DOHH2 (cell line): ENCODE data around the gene SCN4A.

Experiments
- H3F3A ChIP-seq: fragments of 200-600 bp; sonication (generic), shearing (Covaris generic); 2 replicates; pipeline ENCODE4 v1.6.0; 2016; ENCODE audit warnings: antibody characterized with exemption, mild to moderate bottlenecking; ENCODE audit not compliant: control insufficient read depth, insufficient read depth
- H3K27ac ChIP-seq: fragments of 200-600 bp; sonication (generic); 2 replicates; pipeline ENCODE4 v1.5.1; 2014; ENCODE audit warnings: low read depth, mild to moderate bottlenecking, low read length, moderate library complexity
- H3K27me3 ChIP-seq: fragments of 200-600 bp; sonication (generic); 2 replicates; pipeline ENCODE4 v1.6.1; 2014; ENCODE audit warnings: mild to moderate bottlenecking, low read length, mixed read lengths; ENCODE audit not compliant: control insufficient read depth
- H3K36me3 ChIP-seq: fragments of 200-600 bp; sonication (generic); 2 replicates; pipeline ENCODE4 v1.6.1; 2014; ENCODE audit warnings: mild to moderate bottlenecking, low read length, moderate library complexity, mixed read lengths; ENCODE audit not compliant: control insufficient read depth
- H3K4me1 ChIP-seq: fragments of 200-600 bp; sonication (generic); 2 replicates; pipeline ENCODE4 v1.6.1; 2014; ENCODE audit warnings: mild to moderate bottlenecking, low read length, mixed read lengths; ENCODE audit not compliant: control insufficient read depth
- H3K4me2 ChIP-seq: fragments of 200-600 bp; sonication (generic); 2 replicates; pipeline ENCODE4 v1.6.0; 2014; ENCODE audit warnings: mild to moderate bottlenecking, low read length, moderate library complexity
- H3K4me3 ChIP-seq: fragments of 200-600 bp; sonication (generic); 2 replicates; pipeline ENCODE4 v1.5.1; 2014; ENCODE audit warnings: mild to moderate bottlenecking, low read length, mixed read lengths
- H3K79me2 ChIP-seq: fragments of 200-600 bp; sonication (generic); 2 replicates; pipeline ENCODE4 v1.6.1; 2014; ENCODE audit warnings: mild to moderate bottlenecking, low read length, mixed read lengths; ENCODE audit not compliant: control insufficient read depth
- H3K9me2 ChIP-seq: fragments of 200-600 bp; sonication (generic); replicated peaks from 2 replicates; pipeline ENCODE4 v1.6.1; 2014; ENCODE audit warnings: mild to moderate bottlenecking, low read length, mixed read lengths; ENCODE audit not compliant: control insufficient read depth
- H3K9me3 ChIP-seq: fragments of 200-600 bp; sonication (generic); 2 replicates; pipeline ENCODE4 v1.6.1; 2014; ENCODE audit warnings: antibody characterized with exemption, low read length, mixed read lengths; ENCODE audit not compliant: control insufficient read depth, insufficient read depth
- H4K20me1 ChIP-seq: fragments of 200-600 bp; sonication (generic); 2 replicates; pipeline ENCODE4 v1.6.0; 2014; ENCODE audit warnings: low read depth, mild to moderate bottlenecking, antibody characterized with exemption, low read length, moderate library complexity; ENCODE audit not compliant: control insufficient read depth, insufficient read depth
- EZH2phosphoT487 ChIP-seq: fragments of 200-600 bp; sonication (generic); IDR thresholded peaks from 2 replicates; pipeline ENCODE4 v1.6.1; 2017; ENCODE audit warnings: borderline replicate concordance, mild to moderate bottlenecking, antibody characterized with exemption, low read length, moderate library complexity, mixed read lengths
- TF ChIP-seq, protein P1 (sequence below): fragments of 200-600 bp; sonication (generic); IDR thresholded peaks from one replicate; pipeline ENCODE4 v1.5.1; 2014; ENCODE audit warnings: antibody characterized with exemption, mild to moderate bottlenecking, low read depth, low read length; ENCODE audit not compliant: poor library complexity, severe bottlenecking

Gene SCN4A

GRCh38 chr17:63950940-63951907 is 21.5 kb downstream of the SCN4A start:
- peaks cover 29% of the 10 kb centered on the region for H3K4me1 ChIP-seq

DNA sequence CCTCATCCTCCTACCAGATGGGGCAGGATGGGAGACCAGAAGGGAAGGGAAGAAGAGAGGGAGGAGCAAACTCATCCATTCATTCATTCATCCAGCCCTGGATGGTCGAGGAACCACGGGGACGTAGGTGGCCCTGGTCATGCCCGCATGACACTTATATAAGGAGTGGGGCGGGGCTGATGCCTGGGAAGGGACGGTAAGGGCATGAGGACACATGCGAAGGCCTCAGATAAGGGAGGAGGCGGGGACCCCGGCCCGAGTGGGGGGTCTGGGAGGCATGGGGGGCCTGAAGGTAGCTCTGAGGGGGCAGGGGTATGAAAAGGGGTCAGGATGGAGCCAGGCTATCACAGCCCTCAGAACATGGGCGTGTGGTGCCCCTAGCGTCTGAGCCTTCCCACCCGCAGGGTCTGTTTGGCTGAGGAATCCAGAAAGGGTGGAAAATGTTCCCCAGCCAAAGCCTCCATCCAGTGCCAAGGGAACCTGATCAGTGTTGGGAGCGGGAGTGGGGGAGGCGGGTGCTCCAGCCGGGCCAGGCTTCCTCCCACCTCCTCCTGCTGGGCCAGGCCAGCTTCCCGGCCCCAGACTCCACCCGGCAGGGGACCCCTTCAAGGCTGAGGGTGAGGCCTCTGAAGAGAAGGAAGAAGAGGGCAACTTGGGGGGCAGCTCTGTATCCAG is 23.0 kb downstream of the SCN4A start:
- peaks cover 3% of the 10 kb centered on the region; the same call in 1 of the 2 replicates for H3K27me3 ChIP-seq

More at GRCh38 chr17:63950940-63951907, 21.5 kb downstream of the SCN4A start:
- Histone ChIP-seq H3K79me2 (no peaks in the 10 kb centered on the region), H3K4me3 (no peak overlapping the region), H4K20me1 (no peaks in the 10 kb centered on the region), H3K4me2 (no peak overlapping the region), H3F3A (peaks cover 5% of the 10 kb centered on the region; the same call in 1 of the 2 replicates), H3K9me2 (no peaks in the 10 kb centered on the region), H3K27ac (no peak overlapping the region), H3K36me3 (no peaks in the 10 kb centered on the region), H3K27me3 (peaks cover 3% of the 10 kb centered on the region; the same call in 1 of the 2 replicates), H3K9me3 (no peaks in the 10 kb centered on the region)
- no peak for TF ChIP-seq EZH2phosphoT487
- TF ChIP-seq, protein P1, sequence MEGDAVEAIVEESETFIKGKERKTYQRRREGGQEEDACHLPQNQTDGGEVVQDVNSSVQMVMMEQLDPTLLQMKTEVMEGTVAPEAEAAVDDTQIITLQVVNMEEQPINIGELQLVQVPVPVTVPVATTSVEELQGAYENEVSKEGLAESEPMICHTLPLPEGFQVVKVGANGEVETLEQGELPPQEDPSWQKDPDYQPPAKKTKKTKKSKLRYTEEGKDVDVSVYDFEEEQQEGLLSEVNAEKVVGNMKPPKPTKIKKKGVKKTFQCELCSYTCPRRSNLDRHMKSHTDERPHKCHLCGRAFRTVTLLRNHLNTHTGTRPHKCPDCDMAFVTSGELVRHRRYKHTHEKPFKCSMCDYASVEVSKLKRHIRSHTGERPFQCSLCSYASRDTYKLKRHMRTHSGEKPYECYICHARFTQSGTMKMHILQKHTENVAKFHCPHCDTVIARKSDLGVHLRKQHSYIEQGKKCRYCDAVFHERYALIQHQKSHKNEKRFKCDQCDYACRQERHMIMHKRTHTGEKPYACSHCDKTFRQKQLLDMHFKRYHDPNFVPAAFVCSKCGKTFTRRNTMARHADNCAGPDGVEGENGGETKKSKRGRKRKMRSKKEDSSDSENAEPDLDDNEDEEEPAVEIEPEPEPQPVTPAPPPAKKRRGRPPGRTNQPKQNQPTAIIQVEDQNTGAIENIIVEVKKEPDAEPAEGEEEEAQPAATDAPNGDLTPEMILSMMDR: peak; percentile 77

DNA sequence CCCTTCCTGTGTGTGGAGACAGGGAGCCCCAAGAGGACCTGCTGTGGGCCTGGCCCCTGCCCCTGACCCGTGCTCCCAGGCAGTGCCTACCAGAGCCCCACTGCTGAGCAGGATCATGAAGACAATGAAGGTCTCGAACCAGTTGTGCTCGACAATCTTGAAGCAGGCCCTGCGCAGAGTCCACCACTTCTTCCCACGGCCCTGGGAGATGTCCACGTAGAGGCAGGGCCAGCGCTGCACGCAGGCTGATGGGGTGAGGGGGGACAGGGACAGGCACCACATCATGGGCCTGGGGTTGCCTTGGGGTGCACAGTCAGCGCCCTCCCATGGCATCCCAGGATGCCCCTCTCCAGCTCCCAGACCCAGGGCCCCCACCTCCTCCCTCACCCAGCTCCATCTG is 24.2 kb downstream of the SCN4A start:
- H3K4me2 ChIP-seq: no peak overlapping the region
- no peak for TF ChIP-seq EZH2phosphoT487
- TF ChIP-seq, protein P1: no peak
- no peaks in the 10 kb centered on the region for H3K9me3 ChIP-seq
- peaks cover 7% of the 10 kb centered on the region; the same call in 1 of the 2 replicates for H3F3A ChIP-seq
- no peaks in the 10 kb centered on the region for H3K36me3 ChIP-seq
- H3K4me3 ChIP-seq: no peak overlapping the region
- H3K9me2 ChIP-seq: no peaks in the 10 kb centered on the region
- peaks cover 3% of the 10 kb centered on the region; the same call in 1 of the 2 replicates for H3K27me3 ChIP-seq
- H3K4me1 ChIP-seq: peaks cover 33% of the 10 kb centered on the region
- no peak overlapping the region for H3K27ac ChIP-seq
- H4K20me1 ChIP-seq: no peaks in the 10 kb centered on the region
- H3K79me2 ChIP-seq: no peaks in the 10 kb centered on the region

More for the DNA sequence above, 23.0 kb downstream of the SCN4A start:
- Histone ChIP-seq H3K36me3 (no peaks in the 10 kb centered on the region), H4K20me1 (no peaks in the 10 kb centered on the region), H3K9me2 (no peaks in the 10 kb centered on the region), H3K4me2 (no peak overlapping the region), H3K9me3 (no peaks in the 10 kb centered on the region), H3K4me1 (peaks cover 39% of the 10 kb centered on the region), H3K79me2 (no peaks in the 10 kb centered on the region), H3F3A (peaks cover 8% of the 10 kb centered on the region; the same call in 1 of the 2 replicates), H3K4me3 (no peak overlapping the region), H3K27ac (no peak overlapping the region)
- TF ChIP-seq, protein P1: peak; percentile 32
- no peak for TF ChIP-seq EZH2phosphoT487
